HG03575 (cell line): ENCODE data around the gene RACK1.

ENCODE experiments used
- ATAC-seq: cut with Tn5 transposase; IDR thresholded peaks from one replicate; pipeline ENCODE4 v1.9.1; 2021; ENCODE audit not compliant: unreplicated experiment, insufficient number of reproducible peaks, low FRiP score; ENCODE audit errors: extremely low read depth

RACK1 gene

DNA sequence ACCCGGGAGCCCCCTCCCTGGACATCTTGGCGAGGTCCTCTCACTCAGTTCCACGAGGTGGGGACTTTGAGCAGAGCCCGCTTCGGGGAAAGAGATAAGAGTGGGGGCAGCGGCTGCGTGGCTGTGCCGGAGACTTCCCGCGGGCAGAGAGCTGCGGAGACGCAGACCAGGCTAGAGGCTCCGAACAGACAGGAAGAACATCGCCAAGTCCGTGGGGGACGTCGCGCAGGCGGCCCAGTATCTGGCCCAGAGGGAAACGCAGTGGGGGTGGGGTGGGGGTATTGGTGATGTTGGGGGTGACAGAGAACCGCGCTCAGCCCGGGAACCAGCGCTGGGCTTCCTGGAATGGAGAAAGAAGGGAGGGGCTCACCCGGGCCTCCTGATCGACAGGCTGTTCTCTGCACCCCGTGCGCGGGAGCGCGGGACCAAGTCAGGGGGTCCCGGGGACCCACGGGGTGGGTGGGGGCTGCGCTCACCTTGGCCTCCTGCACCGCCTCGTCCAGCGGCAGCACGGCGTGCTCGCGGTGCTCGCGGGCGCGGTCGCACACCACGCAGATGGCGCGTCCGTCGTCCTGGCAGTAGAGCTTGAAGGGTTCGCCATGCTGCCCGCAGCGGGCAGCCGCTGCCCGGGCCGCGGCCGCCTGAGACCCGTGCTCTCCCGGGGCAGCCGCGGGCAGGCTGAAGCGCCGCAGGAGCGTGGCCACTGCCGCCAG, 39.4 kb downstream of the RACK1 start:
- no peak for ATAC-seq

DNA sequence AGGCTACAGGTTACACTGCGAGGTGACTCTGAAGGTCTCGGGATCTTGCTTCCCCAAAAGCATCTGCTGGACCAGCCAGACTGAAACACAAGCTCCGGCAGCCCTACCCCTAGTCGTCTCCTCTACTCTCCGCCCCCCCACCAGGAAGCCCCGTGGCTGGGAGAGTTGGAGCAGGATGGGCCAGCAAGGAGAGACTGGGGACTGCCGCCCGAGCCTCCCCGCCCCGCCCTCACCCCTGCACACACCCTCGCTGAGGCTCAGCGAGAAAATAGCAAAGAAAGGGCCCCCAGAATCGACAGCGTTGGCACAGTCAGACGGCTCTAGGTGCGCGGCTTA, 40.0 kb downstream of the RACK1 start:
- ATAC-seq: no peak

- no peak for ATAC-seq
Measured at GRCh38 chr5:181203093-181203711, 40.5 kb downstream of the RACK1 start.

GRCh38 chr5:181200816-181201215, 42.9 kb downstream of the RACK1 start:
- ATAC-seq: no peak

DNA sequence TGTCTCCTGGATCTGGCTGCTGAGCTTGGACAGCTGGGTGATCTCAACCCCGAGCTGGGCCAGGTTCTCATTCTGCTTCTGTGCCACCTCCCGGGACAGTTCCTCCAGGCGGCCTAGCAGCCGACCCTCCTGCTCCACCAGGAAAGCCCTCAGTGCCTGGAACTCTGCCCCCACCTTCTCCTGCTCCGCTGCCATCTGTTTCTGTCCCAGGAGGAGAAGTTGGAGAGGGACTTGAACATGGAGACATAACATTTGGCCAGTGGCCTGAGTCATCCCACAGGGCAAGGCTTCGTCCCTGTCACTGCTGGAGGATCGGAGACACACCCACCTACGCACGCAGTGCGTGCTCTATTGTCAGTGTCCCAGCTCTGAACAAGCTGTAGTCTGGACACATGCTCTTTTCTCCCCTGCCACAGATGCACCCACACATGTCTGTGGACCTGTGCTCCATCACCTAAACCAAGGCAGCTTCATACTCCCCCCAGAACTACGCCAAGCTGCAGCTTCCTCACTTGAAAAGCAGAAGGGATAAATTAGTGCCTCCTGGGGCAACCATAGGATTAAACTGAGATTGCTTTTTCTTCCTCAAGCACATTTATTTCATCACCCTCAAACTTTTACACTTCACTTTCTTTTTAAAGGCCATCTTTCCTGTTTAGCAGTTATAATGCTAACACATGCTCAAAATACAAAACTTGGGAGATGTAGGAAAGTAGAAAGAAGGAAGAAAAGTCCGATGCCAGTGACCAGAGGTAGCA, 43.6 kb downstream of the RACK1 start:
- ATAC-seq: no peak

GRCh38 chr5:181198905-181199519, 44.7 kb downstream of the RACK1 start:
- peak; percentile 44 for ATAC-seq

- ATAC-seq: no peak
Measured at GRCh38 chr5:181198106-181198685, 45.5 kb downstream of the RACK1 start.

GRCh38 chr5:181197326-181197951, 46.3 kb downstream of the RACK1 start:
- ATAC-seq: no peak

- no peak for ATAC-seq
Measured at GRCh38 chr5:181195249-181195761, 48.4 kb downstream of the RACK1 start.

DNA sequence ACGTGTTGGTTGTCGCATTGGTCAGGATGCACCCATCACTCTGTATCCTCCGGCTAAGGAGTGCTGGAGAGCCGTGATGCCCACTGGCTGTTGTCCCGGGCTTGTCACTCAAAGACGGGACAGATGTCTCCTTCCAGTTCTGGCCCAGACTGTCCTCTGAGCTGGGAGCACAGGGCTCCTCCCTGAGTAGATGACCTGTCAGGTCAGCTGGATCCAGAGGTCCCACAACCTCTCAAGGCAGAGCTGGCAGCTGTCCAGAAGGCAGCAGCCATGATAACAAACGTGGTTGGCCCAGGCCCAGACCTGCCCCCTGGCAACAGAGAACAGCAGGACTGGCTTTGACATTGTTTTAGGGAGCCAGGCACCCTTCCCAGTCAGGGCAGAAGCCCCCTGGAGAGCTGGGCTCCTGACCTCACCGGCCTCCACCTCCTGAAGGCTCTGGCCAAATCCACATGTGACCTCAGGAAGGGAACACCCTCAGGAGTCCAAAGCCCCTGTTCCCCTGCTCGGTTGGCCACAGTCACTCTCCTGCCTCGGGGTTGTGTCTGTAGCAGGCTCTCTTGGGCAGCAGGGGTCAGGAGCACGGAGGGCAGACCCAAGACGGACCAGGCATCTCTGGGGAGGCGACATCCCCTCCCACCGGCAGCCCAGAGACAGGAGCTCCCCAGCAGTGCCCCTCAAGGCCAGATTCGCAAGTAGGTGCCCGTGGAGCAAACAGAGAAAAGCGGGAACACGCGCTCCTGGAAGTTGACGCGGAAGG, 49.0 kb downstream of the RACK1 start:
- ATAC-seq: no peak

DNA sequence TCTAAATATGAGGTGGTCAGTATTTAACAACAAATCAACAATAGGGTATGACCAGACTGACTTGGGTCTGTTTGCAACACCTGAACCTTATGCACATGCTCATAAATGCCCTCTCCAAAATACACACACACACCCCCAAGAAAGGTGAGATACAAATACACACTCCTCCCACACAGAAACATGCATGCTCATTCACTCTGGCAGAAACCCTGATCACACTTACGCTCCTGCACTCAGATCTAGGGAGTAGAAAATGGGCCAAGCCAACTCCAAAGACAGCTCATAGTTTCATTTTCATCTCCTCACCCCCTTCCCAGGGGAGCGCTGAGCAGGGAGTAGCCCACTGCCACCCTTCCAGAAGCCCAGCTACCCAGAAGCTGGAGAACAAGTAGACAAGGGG, 50.0 kb downstream of the RACK1 start:
- ATAC-seq: no peak

DNA sequence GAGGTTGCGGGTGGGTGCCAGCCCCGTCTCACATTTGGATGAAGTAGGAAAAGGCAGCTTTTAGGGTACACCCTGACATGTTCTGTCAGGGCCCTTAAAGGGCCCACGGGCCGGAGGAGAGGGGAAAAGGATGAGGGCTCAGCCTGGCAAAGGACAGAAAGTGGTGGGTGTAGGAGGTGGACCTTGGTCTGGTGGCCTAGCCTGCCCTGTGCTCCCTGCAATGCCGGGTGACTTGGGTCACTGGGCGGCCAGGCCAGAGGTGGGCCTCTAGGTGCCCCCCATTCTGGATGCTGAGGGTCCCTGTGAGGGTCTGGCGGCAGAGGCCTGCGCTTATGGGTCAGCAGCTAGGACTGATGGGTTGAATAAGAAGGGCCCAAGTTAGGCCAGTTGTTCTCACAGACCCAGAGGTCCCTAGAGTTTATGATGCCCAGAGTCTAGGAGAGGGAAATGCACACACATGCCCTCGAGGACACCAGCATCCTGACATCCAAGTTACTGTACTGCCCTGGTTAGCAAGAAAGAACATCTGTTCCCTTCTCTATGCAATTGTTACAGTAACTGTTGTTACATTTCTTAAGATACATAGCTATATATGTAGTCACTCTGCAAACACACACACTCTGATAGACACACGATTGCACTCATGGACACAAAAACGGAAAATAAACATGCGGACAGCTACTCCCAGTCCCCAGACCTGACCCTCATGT, 51.2 kb downstream of the RACK1 start:
- ATAC-seq: no peak

DNA sequence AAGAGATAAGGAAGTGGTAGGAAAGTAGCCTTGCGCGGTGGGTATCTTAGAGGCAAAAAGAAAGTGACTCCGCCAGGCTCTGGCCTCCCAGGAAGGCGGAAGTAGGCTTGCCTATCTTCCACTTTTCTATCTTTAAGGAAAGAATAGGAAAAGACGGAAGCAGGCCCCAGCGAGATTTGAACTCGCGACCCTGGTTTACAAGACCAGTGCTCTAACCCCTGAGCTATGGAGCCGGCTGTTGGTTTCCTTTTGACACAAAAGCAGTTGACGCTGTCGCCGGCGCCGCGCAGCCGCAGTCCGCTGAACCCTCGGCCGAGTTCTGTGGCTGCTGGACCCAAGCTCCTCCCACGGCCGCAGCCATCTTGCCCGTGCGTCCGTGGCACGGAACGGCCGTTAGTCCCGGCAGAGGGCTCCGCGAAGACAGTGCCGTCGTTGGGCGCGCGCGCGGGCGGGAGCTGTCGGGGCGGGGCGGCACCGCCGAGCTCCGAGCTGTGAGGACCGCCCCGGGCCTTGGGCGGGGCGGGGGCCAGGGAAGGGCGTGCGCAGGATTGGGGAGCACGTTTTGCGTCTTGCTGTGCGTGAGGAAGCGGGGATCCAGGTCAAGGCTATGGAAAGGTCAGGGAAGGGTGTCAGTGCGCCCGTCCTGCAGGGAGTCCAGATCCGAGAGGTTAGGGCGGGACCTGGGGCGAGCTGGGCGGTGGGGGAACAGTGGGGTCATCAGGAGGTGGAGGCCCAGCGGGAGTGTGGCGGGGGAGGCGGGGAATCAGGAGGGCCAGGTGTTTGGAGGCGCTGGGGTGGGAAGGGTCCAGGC, 52.0 kb downstream of the RACK1 start:
- ATAC-seq: no peak

GRCh38 chr5:181190711-181191525, 52.8 kb downstream of the RACK1 start:
- ATAC-seq: no peak

GRCh38 chr5:181189962-181190710, 53.6 kb downstream of the RACK1 start:
- no peak for ATAC-seq
